NCI-H2081 treated with DMSO at 0.1 percent for 48 hours (cell line): ENCODE measurements around the gene PYCR2.

ENCODE experiments used
- DNase-seq: peaks from one replicate; lab custom pipeline; 2025; lab: John Stamatoyannopoulos, UW

Gene PYCR2

DNA sequence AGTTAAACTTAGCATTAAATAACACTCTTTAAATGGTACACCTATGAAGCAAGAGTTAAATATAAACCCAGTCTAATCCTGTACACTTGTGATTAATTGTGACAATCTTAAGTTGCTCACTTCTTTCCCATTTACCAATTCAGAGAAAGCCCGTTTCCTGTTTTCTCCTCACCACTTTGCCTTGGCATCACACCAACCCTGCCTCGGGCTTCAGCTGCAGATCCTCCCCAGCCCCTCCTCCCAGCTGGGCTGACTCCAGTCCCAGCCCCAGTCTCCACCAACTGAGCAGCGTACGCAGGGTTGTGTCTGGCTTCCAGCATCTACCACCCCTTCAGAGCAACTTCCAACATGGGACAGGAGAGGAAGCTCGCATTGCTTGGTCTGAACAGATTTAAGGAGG lies 4.1 kb downstream of the PYCR2 start:
- DNase-seq, result peak; percentile 67

- no peak for DNase-seq
These were observed 5.8 kb downstream of the PYCR2 start for GRCh38 chr1:225918280-225918679.

DNA sequence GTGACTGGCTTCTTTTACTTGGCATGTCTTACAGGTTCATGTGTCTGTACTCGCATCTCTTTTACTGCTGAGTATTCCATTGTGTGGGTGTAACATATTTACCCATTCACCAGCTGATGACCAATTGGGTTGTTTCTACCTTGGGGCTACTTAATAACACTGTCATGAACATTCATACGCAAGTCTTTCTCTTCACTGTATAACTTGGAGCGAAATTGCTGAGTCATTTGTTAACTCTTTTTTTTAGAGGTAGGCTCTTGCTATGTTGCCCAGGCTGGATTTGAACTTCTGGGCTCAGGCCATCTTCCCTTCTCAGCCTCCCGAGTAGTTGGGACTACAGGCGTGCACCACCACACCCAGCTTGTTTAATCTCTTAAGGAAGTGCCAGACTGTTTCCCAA lies 6.5 kb downstream of the PYCR2 start:
- DNase-seq, result no peak

DNA sequence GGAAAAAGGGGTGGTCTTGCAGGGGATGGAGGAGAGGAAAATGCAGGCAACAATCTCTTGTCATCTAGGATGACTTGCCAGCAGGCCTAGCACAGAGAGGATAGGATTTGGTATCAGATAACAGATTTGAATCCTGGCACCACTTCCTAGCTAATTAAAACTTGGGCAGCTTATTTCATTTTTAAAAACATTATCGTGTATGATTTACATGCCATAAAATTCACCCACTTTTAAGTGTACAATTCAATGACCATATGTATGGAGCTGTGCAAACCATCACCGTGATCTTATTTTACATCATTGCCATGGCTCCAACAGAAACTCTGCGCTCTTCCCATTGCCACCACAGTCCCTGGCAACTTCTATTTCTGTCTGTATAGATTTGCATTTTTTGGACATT lies 6.9 kb downstream of the PYCR2 start:
- DNase-seq, result no peak

GRCh38 chr1:225915538-225915991 lies 8.5 kb downstream of the PYCR2 start:
- no peak for DNase-seq

- DNase-seq, result no peak
These were observed 9.1 kb downstream of the PYCR2 start for GRCh38 chr1:225914947-225915346.

- DNase-seq, result no peak
These were observed 9.7 kb downstream of the PYCR2 start for GRCh38 chr1:225914391-225914790.

GRCh38 chr1:225911191-225912130 lies 12.6 kb downstream of the PYCR2 start:
- no peak for DNase-seq

- no peak for DNase-seq
These were observed 14.6 kb downstream of the PYCR2 start for GRCh38 chr1:225909477-225909876.

GRCh38 chr1:225908773-225909172 lies 15.3 kb downstream of the PYCR2 start:
- DNase-seq, result no peak

DNA sequence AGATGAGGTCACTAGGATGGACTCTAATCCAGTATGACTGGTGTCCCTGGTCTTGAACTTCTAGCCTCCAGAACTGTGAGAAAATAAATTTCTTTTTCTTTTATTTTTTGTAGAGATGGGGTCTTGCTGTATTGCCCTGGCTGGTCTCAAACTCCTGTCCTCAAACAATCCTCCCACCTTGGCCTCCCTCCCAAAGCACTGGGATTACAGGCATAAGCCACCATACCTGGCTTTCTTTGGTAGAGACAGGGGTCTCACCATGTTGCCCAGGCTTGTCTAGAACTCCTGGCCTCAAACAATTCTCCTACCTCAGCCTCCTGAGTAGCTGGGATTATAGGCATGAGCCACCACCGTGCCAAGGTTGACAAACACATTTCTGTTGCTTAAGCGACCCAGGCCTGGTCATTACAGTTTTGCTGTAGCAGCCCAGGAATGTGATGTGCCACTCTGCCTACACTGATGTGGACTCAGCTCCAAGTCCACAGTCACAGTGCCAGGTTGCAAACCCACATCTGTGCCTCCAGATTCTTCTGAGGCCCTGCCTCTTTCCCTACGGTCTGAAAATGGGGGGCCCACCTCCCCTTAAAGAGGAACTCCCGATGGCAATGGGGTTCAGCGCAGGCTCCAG lies 15.9 kb downstream of the PYCR2 start:
- DNase-seq, result no peak

DNA sequence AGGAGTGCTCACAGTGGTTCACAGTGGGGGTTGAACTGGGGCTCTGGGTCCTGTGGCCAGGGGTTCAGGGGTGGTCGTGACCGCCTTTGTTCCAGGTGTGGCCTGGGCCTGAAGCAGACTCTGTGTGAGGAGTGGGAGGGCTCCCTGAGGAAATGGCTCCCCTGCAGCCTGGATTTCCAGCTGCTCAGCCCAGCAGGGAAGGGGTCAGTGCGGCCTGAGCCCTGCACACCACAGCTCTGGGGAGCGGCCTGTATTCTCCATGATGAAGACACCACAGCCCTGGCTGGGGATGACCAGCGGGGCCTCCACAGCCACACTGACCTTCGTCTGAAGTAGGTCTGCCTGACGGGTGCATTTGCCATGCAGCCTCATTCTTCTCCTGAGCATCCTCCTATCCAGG lies 16.7 kb downstream of the PYCR2 start:
- no peak for DNase-seq

- DNase-seq, result no peak
These were observed 17.6 kb downstream of the PYCR2 start for GRCh38 chr1:225906467-225906866.

- no peak for DNase-seq
These were observed 20.4 kb downstream of the PYCR2 start for GRCh38 chr1:225903623-225904022.

DNA sequence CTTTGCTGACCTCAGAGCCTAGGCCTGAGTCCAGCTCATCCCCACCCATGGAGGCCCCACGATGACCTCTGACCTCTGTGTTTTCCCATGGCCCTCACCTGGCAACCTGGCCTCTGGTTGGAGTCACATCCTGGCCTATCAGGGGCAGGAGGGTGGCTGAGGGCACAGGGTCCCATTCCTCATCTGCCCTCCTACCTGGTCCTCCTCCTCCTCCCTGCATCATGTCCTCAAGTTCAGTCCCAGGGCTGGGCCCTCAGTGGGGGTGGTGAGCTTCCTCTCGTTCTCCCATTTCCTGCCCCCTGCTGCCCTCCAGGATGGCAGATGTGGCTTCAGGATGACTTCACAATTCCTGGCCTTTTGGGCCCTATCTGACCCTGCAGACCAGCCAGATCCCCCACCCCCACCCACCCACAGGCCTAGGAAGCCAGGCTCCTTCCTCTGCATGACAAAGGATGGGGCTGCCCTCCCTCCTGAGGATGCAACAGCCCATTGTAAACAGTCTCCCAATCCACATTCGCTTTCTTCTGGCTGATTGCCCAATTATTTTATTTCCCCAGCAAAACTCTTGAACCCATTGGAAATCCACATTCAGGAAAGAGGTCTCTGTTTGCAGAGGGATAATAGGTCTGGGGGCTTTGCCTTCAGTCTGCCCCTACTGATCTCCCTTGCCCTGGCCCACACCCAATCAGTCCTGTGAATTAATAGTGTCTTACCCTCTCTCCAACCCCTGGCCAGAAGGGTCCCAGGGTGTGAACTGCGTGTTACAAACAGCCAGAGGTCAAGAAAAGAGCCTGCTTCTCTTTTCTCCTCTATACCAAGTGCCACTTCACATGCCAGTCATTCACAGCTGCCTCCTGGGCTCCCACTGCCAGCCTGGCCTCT lies 24.8 kb downstream of the PYCR2 start:
- DNase-seq, result no peak

- no peak for DNase-seq
These were observed 26.2 kb downstream of the PYCR2 start for GRCh38 chr1:225897595-225898514.

DNA sequence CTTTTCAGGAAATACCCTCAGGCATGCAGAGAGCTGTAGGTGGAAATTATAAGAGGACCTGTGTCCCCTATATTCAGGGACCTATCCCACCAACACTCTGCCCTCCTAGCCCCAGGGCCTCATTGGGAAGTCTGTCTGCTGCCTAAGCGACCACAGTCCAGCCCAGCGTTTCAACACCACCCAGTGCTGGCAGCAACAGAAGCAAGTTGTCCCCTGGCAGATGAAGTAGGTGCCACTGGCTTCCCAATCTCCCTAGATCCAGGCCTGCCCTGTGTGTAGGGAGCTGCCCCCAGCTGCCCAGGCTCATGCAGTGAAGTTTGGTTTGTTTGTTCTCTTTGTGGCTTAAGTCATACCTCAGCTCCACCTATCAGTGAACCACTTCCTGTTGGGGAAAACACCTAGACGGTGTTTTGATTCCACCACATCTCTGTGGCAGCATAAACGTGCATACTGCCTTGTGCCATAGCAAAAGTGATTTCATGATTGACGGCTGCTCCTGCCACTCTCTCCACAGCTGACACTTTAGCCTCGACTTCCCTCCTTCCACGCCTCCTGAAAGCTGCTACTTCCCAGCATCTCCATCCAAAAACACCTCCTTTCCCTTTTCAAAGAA lies 27.0 kb downstream of the PYCR2 start:
- DNase-seq, result no peak

DNA sequence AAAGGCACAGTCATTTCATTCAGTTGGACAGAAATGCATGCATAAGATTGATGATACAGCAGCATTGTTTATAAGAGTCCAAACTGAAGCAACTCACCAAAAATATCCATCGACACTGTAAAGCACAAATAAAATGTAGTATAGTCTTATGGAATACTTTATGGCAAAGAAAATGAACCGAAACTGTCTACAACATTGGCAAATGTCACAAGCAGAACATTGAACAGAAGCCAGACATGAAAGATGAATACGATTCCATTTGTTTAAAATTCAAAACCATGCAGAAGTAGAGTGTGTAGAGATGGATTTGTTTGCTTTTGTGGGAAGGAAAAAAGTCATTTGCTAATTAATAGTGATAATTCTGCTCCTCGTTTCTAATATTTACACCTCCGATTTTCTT lies 27.6 kb downstream of the PYCR2 start:
- no peak for DNase-seq

- DNase-seq, result no peak
These were observed 31.7 kb downstream of the PYCR2 start for GRCh38 chr1:225892307-225892706.

- no peak for DNase-seq
These were observed 32.6 kb downstream of the PYCR2 start for GRCh38 chr1:225891229-225891972.
